ENCODE measurements around the gene PSD.

PSD gene

DNA sequence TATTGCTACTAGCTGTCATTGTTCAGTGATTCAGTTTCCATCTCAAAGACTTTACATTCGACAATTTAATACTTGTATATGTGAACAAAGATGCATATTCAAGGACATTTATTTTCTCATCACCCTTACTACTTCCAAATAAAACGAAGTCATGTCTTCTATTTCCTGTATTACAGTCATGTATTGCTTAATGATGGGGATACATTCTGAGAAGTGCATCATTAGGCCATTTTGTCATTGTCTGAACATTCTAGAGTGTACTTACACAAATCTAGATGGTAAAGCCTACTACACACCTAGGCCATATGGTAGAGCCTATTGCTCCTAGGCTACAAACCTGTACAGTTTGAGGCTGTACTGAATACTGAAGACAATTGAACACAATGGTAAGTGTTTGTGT, 26.3 kb upstream of the PSD start:
- DNase-seq (ENCODE audit: low read depth in 3 of 3), result no peak

GRCh38 chr10:102438374-102438773, 19.8 kb upstream of the PSD start:
- DNase-seq (ENCODE audit: low read depth in 3 of 3), result no peak

DNA sequence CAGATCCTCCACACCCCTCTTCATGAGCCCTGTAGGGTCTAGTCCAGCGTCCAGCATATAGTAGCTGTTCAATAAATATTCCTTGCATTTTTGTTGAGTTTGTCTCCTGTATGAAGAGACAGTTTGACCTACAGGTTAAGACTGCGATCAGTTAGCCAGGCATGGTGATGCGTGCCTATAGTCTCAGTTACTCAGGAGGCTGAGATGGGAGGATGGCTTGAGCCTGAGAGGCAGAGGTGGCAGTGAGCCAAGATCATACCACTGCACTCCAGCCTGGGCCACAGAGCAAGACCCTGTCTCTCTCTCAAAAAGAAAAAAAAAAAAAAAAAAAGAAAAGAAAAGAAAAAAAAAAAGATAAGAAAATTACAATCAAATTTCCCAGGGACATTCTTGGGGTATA, 18.9 kb upstream of the PSD start:
- DNase-seq (ENCODE audit: low read depth in 3 of 3), result no peak

DNA sequence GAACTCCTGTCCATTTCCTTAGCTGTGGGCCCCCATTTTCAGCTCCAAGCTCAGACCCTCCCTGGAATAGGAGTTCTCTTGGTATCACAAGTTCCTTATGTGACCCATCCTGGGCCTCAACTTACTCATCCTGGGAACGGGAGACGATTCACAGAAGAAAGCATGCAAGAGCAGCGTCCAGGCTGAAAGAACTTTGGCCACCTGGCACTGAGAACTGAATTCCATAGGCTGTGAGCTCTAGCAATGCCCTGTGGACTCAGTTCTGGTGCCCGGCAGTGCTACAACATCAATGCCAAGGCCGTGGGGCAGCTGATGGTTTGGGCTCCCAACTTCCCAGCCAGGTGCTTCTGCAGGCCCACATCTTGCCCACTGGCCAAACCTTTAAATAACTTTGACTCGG, 17.7 kb upstream of the PSD start:
- DNase-seq (ENCODE audit: low read depth in 3 of 3), result no peak

- no peak for DNase-seq (ENCODE audit: low read depth in 3 of 3)
These were observed 17.1 kb upstream of the PSD start for GRCh38 chr10:102435529-102436233.

GRCh38 chr10:102435133-102435497, 16.5 kb upstream of the PSD start:
- no peak for DNase-seq (ENCODE audit: low read depth in 3 of 3)

GRCh38 chr10:102434394-102435132, 16.0 kb upstream of the PSD start:
- DNase-seq (ENCODE audit: low read depth in 3 of 3), result no peak

DNA sequence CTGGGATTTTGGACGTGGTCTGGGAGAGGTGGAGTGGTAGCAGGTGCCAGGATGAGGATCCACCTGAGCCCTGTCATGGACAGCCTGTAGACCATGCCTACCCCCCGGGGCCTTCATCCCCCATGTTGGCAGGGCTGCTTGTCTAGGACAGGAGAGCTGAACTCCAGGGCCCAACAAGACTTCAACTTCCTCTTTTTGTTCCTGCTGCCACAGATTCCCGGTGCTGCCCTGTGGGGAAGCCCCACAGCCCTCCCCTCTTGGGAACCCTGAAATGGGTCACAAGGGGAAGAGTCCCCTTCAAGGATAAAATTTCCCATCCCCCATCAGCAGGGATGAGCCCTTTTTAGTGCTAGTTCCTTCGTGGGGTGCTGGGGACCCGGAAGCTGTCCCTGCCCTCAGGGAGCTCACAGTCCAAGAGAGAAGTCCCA, 15.0 kb upstream of the PSD start:
- DNase-seq (ENCODE audit: low read depth in 3 of 3), result no peak

DNA sequence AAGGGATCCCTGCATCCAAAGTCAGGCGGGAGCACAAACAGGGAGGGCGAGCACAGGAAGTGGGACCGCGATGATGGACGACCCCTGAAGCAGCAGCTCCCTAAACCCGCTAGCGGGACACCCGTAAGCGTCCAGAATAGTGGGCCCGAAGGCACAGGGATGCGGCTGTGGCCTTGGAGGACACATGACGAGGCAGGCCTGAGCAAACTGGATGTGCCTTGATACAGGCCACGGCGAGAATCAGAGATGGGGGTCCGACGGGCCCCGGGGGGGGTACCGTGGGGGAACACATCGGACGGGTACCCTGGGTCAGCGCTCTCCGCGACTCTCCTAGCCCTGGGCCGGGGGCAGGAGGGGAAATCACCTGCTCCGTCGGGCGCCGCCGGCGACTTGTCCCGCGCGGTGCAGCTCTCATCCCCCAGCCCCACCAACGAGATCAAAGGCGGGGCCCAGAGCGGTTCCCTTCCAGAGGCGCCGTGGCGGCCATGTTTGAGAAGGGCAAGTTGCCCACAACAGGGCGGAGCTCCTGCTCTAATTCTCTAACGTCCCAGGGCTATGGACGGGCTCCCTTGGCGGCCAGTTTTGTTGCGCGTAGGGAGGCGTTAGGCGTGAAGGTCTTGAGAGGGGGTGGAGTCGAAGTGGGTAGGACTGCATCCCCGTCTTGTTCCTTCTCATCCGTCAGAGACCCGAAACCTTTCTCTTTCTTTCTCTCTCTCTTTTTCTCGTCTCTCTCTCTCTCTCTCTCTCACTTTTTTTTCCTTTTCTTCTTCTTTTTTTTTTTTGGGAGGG, 13.8 kb upstream of the PSD start, which contains the start of gene CUEDC2:
TSS of gene CUEDC2 (minus strand) at position 413 of the 789 bp plus-strand sequence. CDS start 7,386 bp downstream, outside the sequence.
- peak; percentile 95 to 96 (median 96) for DNase-seq (ENCODE audit: low read depth in 3 of 3)

DNA sequence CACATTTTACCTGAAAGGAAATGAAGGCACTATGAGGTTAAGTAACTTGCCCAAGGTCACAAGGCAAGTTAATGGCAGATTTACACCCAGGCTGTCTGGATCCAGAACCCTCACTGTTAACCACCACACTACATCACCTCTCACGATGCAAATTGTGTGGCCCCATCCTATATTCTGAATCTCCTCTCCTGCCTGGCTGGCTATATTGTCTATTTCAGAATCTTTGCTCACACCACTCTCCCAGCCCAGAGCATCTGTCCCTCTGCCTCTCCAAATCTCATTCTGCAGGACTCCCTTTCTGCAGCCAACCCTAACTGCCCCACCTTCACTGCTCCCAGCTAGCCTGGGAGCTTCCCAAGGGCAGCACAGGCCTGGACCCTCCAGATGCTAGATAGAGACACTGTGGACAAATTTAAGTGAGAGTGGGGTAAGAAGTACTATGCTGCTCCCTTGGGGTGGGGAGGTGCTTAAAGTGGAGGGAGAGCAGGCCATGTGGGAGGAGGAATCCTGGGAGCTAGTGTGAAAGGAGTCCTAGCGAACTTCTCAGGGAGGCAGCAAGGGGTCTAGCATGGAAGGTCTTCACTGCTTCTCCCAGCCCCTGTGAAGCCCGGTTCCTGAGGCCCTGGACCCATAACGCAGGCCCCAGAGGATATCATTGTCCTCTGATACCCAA, 13.0 kb upstream of the PSD start:
- DNase-seq (ENCODE audit: low read depth in 3 of 3), result no peak

DNA sequence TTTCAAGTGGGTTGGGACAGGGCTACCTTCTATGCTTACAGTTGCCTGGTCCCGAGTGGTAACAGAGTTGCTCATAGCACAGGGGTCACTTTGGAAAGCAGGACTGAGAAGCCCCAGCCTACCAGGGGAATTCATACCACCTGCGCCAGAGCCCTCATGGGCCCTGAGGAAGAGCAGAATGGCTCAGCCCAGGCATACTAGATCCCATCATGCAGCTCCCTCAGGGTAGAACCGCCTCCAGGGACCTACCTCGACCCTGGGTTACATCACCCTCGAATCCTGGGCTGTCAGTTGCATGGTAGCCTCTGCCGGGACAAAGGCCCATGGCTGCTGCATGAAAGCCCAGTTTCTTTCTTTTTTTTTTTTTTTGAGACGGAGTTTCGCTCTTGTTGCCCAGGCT, 10.9 kb upstream of the PSD start:
- DNase-seq (ENCODE audit: low read depth in 3 of 3), result no peak

DNA sequence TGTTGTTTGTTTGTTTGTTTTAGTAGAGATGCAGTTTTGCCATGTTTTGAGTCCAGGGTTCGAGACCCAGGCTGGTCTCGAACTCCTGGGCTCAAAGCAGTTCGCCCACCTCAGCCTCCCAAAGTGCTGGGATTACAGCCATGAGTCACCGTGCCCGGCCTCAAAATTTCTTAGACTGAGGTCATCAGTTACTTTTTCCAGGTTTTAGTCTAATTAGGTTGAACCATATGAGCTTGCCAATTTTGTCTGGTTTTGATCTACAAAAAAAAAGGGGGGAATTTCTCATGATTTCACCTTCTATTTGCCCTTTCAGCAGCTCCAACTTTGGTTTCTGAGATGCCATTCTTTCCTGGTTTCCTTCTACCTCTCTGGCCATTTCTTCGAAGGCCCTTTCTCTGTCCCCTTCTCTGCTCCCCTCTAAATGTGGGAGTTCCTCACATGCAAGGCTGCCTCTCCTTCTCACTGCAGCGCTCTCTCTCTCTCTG, 8.3 kb upstream of the PSD start:
- no peak for DNase-seq (ENCODE audit: low read depth in 3 of 3)

GRCh38 chr10:102425444-102425843, 6.9 kb upstream of the PSD start:
- DNase-seq (ENCODE audit: low read depth in 3 of 3), result no peak

DNA sequence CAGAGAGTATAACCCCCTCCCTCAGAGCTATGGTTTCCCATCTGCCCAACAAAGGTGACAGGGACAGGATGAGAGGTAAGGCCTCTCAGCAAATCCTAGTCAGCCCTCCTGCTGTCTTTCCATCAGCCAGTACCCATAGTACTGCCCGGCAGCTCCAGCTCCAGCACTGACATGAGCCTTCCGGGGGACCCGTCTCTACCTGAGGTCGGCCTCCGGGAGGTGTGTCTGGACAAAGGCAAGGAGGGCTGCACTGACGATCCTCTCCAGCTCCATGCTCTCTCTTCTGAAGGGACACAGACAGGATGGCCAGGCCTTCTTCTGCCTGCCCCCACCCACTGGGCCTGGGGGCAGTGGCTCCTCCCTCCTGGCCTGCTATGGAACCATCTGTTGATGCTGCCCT, 6.3 kb upstream of the PSD start:
- no peak for DNase-seq (ENCODE audit: low read depth in 3 of 3)

DNA sequence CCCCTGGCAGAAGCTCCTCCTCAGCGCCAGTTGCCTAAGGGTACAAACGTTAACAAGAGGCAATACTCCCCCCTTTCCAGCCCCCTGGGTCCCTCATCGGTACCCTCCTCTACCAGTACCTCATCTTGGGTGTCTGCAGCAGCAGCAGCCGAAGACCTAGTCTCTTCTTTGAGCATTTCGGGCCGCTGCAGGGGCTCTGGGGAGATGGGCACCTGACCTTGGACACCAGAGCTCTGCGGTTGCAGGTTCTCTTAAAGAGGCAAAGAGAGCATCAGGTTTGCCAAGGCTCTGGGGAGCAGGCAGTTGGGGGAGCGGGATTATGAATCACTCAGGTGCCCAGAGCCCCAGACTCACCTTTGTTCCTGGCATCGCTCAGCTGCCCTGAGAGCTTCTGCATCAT, 5.6 kb upstream of the PSD start:
- no peak for DNase-seq (ENCODE audit: low read depth in 3 of 3)

DNA sequence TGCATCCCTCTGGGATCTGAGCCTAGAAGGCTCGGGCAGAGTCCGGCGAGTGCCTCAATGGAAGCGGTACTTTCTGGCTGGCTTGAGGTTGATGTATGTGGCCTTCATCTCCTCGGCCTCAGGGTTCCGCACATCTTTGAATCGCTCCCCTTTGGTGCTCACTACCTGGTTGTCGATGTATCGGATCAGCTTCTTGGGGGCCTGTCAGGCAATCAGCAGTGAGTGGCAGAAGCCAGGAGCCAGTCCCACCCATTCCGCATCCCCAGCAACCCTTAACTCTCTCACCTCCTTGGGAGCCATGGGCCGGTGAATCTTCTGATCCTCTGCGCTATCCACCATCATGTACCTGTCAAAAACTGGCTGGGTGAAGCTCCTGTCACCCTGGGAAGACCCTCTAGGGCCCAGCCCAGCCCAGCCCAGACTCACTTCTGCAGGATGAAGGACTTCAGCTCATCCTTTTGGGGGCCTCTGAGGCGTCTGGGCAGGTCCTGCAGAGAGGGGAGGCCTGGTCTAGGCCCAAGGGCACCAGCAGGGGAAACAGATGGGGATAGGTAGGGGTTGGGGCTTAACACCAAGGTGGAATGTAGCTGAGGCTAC, 4.9 kb upstream of the PSD start:
- no peak for DNase-seq (ENCODE audit: low read depth in 3 of 3)

DNA sequence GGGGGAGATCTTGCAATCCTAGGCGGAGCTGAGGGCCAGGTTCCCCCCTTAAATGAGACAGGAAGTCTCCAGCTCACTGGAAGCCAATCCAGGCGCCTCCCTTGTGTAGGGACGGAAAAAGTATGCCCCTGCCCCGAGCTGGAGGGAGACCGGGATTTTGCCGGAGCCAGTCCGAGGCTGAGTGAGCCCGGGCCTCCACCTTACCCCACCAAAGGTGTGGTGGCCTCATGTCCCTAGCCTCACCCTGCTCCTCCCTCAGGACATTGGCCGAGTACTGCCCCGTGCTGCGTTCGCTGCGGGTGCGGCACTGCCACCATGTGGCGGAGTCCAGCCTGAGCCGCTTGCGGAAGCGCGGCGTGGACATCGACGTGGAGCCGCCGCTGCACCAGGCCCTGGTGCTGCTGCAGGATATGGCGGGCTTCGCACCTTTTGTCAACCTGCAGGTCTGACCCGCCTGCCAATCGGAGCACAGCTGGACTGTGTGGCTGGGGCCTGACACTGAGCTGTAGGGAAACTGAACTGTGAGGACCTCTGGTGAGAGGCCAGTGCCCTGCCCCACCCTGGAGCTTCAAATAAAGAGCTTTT, 4.1 kb upstream of the PSD start:
- DNase-seq (ENCODE audit: low read depth in 3 of 3), result no peak

DNA sequence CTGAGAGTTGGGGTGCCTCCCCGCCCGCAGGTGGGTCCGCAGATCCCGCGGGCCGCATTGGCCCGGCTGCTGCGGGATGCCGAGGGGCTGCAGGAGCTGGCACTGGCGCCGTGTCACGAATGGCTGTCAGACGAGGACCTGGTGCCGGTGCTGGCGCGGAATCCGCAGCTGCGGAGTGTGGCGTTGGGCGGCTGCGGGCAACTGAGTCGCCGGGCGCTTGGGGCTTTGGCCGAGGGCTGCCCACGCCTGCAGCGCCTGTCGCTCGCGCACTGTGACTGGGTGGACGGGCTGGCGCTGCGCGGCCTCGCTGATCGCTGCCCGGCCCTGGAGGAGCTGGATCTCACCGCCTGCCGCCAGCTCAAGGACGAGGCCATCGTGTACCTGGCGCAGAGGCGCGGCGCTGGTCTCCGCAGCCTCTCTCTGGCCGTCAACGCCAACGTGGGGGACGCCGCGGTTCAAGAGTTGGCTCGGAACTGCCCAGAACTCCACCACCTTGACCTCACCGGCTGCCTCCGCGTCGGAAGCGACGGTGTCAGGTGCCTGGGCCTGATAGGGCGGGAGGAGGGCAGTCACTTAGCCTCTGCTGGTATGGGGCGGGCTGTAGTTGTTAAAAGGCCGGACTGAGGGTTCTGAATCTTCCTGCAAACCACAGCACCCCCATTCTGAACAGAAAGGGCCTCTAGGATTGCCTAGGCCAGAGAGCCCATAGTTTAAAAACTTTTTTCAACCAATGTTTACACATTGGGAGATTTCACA, 3.4 kb upstream of the PSD start:
- DNase-seq (ENCODE audit: low read depth in 3 of 3), result no peak

- DNase-seq (ENCODE audit: low read depth in 3 of 3), result no peak
These were observed 2.8 kb upstream of the PSD start for GRCh38 chr10:102421507-102421756.

DNA sequence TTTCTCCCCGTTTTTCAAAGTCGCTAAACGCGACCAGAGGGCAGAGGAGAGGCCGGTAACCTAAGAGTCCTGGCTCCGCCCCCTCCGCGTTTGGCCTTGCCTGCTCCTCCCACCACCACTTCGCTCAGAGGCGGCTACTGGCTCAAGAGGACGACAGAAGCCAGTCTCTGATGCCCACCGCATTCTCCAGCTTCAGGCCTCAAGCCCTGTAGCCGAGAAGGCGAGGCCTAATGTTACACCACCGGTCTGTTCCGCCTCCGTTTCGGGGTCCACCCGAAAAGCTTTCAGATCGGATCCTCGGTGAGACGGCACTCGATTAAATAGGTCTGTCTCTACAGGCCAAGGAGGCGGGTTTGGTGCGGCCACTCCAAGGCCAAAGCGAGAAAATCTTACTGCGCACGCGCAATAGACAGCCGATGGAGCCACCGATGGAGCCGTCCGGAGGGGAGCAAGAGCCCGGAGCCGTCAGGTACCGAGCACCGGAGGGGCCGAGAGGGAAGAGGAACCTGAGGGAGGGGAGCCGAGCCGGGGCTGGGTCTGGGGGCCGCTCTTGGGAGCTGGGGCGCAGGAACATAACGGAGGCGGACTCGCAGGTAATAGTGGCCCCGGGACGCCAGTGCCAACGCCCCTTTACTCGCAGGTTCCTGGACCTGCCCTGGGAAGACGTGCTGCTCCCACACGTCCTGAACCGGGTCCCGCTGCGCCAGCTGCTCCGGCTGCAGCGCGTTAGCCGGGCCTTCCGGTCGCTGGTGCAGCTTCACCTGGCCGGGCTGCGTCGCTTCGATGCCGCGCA, 2.3 kb upstream of the PSD start, which contains the start of gene FBXL15:
TSS of gene FBXL15 (plus strand) at position 123 of the 793 bp plus-strand sequence. CDS start at position 417, 294 bp downstream.
- DNase-seq (ENCODE audit: low read depth in 3 of 3), result peak; percentile 94 to 99 (median 96)

Measured in stimulated activated CD4-positive, alpha-beta T cell treated with anti-CD3 and anti-CD28 coated beads, TNF-alpha, amount 100 ng/mL, for 48 hours (primary cell).